Stimulated activated CD8-positive, alpha-beta memory T cell treated with anti-CD3 and anti-CD28 coated beads, Interleukin-15, amount 100 ng/mL, for 1 hour (primary cell): ENCODE results near the gene ADAMTS2.

Experiments used
- DNase-seq: peaks from one replicate; pipeline ENCODE4 v3.0.0-alpha.2; 2020; ENCODE audit warnings: low read depth

Gene ADAMTS2

GRCh38 chr5:179311091-179311470 is 34.2 kb downstream of the ADAMTS2 start:
- DNase-seq = no peak

GRCh38 chr5:179310439-179311090 is 34.7 kb downstream of the ADAMTS2 start:
- DNase-seq = no peak

DNA sequence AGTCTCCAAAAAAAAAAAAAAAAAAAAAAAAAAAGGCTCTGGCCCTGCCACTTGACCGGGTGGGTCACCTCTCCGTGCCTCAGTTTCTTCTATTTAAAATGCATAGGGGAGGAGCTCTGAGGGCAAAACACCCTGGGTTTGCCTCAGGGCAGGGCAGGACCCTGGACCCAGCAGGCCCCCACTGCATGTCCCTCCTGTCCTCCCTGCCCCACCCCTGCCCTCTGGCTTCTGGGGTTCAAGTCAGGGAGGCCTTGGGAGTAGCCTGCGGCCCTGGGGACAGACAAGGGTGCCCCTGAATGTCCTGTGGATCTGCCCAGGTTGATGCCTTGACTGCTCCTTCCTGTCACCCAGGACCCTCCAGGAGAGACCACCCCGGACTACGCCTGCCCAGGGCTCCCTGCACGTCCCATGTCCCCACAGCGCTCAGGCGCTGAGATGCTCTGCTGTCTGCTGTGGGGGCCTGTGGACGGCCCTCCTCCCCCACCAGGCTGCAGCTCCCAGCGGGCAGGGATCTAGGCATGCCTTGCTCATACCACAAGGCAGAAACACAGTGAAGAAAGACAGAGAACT is 35.4 kb downstream of the ADAMTS2 start:
- DNase-seq = no peak

- DNase-seq = no peak
These were observed 35.9 kb downstream of the ADAMTS2 start for GRCh38 chr5:179309383-179309670.

- DNase-seq = no peak
These were observed 36.5 kb downstream of the ADAMTS2 start for GRCh38 chr5:179308563-179309382.

DNA sequence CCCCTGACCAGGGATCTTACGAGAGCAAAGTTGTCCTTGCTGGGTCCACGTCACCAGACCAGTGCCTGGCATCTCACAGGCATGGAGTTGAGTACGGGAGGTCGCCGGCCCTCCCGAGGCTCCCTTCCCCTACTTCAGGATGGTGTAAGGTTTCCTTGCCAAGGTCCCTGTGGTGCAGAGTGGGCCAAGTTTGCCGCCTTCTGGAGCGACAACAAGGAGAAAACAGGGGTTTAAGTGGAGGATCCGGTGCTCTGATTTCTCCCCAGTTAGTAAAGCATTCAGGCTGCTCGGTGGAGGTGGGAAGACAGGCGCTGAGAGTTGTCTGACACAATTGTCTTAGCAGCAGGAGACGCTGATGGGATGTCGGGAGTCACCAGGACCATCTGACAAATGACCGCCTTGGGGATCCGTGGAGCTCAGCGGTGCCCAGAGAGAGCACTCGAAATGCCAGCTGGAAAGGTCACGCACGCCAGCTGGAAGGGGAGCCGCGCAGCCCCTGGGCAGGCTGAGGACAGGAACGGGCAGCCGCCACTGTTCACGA is 37.3 kb downstream of the ADAMTS2 start:
- DNase-seq = no peak

- DNase-seq = no peak
These were observed 38.1 kb downstream of the ADAMTS2 start for GRCh38 chr5:179307013-179307800.

GRCh38 chr5:179306191-179307012 is 38.9 kb downstream of the ADAMTS2 start:
- DNase-seq = no peak

GRCh38 chr5:179304871-179305270 is 40.4 kb downstream of the ADAMTS2 start:
- no peak for DNase-seq

GRCh38 chr5:179304466-179304865 is 40.8 kb downstream of the ADAMTS2 start:
- DNase-seq = no peak

DNA sequence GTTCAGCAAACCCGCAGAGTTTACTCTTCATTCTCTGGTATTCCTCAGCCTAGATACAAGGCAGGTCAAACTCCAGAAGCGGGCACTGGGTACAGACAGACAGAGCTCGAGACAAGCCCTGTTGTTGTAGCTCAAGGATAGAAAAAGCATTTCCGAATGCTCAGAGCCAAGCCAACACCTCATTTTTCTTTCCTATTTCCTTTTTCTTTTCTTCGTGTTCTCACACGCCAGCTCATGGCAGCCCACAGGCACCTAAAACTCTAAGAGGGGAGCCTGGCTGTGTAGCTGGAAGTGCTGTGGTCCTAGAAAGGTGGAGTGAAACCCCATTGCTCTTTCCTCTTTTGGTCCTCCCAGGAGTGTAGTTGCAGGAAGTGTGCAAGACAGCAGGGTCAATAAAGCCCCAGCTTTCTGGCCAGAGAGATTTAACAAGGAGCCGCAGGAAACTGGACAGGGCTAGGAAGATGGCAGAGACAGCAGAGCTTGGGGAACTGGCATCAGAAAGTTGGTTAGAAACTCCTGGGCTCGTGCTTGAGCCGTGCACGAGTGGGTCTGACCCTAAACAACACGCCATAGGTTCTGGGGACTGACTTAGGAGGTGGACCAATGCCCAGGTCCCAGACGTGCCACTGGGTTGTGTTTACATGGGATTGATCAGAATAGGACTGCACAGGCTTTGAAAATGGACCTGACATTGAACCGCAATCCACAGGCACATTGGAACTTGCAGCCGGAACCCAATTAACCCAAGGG is 41.6 kb downstream of the ADAMTS2 start:
- DNase-seq = no peak

- no peak for DNase-seq
These were observed 42.6 kb downstream of the ADAMTS2 start for GRCh38 chr5:179302499-179303185.

DNA sequence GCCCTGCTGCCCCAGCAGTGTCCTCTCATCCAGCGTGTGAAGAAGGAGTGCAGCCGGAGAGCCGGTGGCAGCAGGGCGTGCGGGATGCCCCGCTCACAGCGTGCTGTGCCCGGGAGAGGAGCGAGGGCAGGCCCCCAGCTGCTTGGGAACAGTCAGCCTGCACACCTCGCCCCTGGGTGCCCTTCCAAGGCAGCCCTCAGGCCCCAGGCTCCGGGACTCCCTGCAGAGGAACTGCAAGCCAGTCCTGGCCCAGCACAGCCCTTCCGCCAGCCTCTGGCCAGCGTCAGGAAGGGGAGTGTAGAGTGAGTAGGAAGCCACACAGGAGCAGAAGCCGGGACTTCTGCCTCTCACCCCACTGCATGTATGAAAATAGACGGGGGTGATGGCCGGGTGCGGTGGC is 43.5 kb downstream of the ADAMTS2 start:
- no peak for DNase-seq

DNA sequence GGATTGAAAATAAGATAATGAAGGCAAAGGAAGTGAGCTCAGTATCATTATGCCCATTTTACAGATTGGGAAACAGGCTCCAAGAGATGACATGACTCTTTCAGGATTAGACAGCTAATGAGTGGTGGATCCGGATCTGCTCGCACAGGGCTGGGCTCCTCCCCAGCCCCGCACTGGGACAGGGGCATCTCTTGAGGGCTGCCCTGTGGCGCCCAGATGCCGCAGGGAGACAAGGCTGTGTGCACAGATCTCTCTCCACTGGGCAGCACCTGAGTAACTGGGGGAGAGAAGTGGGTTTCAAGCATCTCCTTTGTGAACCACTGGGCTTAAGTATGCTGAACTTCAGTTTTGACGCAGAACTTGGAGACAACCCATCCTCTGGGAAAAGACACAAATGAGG is 43.9 kb downstream of the ADAMTS2 start:
- no peak for DNase-seq

DNA sequence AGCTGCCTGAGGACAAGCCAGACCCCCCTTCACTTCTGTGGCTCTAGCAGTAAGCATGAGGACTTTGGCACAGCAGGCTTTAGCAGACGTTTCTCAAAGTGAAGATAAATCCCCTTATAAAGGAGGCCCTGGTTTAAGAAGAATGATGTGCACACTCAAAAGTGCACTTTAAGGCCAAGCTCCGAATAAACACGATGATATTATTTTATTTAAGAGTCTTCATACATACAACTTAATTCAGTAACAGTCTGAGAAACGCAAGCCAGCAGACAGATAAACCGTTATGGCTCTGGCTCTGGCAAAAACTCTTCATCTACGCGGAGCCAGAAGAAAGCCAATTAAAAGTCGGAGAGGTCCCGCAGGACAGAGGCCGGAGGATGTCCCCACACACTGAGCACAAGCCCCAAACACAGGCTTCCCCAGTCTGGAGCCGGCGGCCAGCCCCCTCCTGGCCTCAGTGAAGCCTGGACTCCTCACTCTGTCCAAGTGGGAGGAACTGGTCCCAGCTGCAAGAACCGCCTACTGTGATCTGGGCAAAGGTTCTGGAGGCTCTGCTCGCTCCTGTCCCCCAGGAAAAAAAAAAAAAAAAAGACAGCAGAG is 44.6 kb downstream of the ADAMTS2 start:
- no peak for DNase-seq

- DNase-seq = no peak
These were observed 46.9 kb downstream of the ADAMTS2 start for GRCh38 chr5:179298181-179298993.

GRCh38 chr5:179297486-179298180 is 47.6 kb downstream of the ADAMTS2 start:
- DNase-seq = no peak

- DNase-seq = no peak
These were observed 48.2 kb downstream of the ADAMTS2 start for GRCh38 chr5:179297026-179297425.
